ENCODE measurements around the gene TPSG1.
"Not testable (repeated sequence)": the region's sequence is repeated elsewhere in the genome, so short reads cannot be mapped to it uniquely, and the experiment has no call there.

DNA sequence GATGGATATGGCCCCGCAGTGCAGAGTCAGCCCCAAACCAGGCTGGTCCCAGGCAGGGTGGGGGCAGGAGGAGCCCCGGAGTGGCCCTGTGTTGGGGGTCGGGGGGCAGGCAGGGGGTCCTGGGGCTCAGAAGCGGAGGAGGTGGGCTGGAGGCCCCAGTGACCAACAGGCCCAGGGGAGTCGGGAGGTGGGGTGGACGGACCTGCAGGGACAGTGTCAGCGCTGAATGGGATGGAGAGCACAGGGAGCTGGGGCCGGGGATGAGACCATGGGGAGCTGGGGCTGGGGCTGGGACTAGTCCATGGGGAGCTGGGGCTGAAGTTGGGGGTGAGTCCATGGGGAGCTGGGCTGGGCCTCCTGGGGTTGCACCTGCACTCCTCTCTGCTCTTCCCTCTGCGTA is 14.5 kb upstream of the TPSG1 start:
- not testable (repeated sequence) for TF ChIP-seq YY1 (IDR thresholded peaks at IDR 0.05; ENCODE audit: insufficient read depth, insufficient read length); SUZ12 (IDR thresholded peaks at IDR 0.05; ENCODE audit: extremely low read depth, insufficient read depth, insufficient read length)

All from NT2/D1 (cell line).